GOT3 (cell line): ENCODE data around the gene HMCN2.

Experiments
- DNase-seq: peaks from one replicate; lab custom pipeline; 2025; ENCODE audit warnings: mixed read lengths; lab: John Stamatoyannopoulos, UW

HMCN2 gene

GRCh38 chr9:130290291-130291181 is 25.0 kb downstream of the HMCN2 start:
- DNase-seq: no peak

GRCh38 chr9:130291474-130291873 is 25.9 kb downstream of the HMCN2 start:
- no peak for DNase-seq

GRCh38 chr9:130292106-130292505 is 26.5 kb downstream of the HMCN2 start:
- no peak for DNase-seq

- DNase-seq: no peak
Observed at GRCh38 chr9:130294664-130295063, 29.1 kb downstream of the HMCN2 start.

GRCh38 chr9:130295431-130295830 is 29.9 kb downstream of the HMCN2 start:
- no peak for DNase-seq

- no peak for DNase-seq
Observed at GRCh38 chr9:130295945-130296782, 30.6 kb downstream of the HMCN2 start.

GRCh38 chr9:130296783-130297055 is 31.2 kb downstream of the HMCN2 start:
- no peak for DNase-seq

GRCh38 chr9:130297371-130297770 is 31.8 kb downstream of the HMCN2 start:
- DNase-seq: no peak

GRCh38 chr9:130298662-130299279 is 33.2 kb downstream of the HMCN2 start:
- no peak for DNase-seq

GRCh38 chr9:130299785-130300615 is 34.4 kb downstream of the HMCN2 start:
- no peak for DNase-seq

GRCh38 chr9:130300739-130301138 is 35.2 kb downstream of the HMCN2 start:
- no peak for DNase-seq

- DNase-seq: no peak
Observed at GRCh38 chr9:130301483-130302286, 36.1 kb downstream of the HMCN2 start.

GRCh38 chr9:130302785-130303612 is 37.4 kb downstream of the HMCN2 start:
- DNase-seq: no peak

GRCh38 chr9:130303613-130304055 is 38.1 kb downstream of the HMCN2 start:
- no peak for DNase-seq

- DNase-seq: no peak
Observed at GRCh38 chr9:130304116-130304515, 38.6 kb downstream of the HMCN2 start.

- DNase-seq: no peak
Observed at GRCh38 chr9:130304643-130305042, 39.1 kb downstream of the HMCN2 start.

- DNase-seq: no peak
Observed at GRCh38 chr9:130305381-130305780, 39.8 kb downstream of the HMCN2 start.

- no peak for DNase-seq
Observed at GRCh38 chr9:130306823-130307666, 41.5 kb downstream of the HMCN2 start.

GRCh38 chr9:130307667-130307943 is 42.0 kb downstream of the HMCN2 start:
- DNase-seq: no peak
